H1 (cell line): Measurements from ENCODE around the gene PRPF6. TPM values are rescaled to one million over a fixed set of nuclear protein-coding genes. Genes with fewer than 3 reads are reported as not detected.

ENCODE experiments used
- MAX ChIP-seq: IDR thresholded peaks from 2 replicates; pipeline ENCODE4 v1.6.1; 2012; ENCODE audit warnings: inconsistent platforms
- SUZ12 ChIP-seq: fragments of 200-600 bp; sonication (generic); IDR thresholded peaks from 2 replicates; pipeline ENCODE4 v1.6.1; 2012; ENCODE audit warnings: mild to moderate bottlenecking, inconsistent platforms, low read length, moderate library complexity, mixed read lengths
- TEAD4 ChIP-seq: IDR thresholded peaks from 2 replicates; pipeline ENCODE4 v1.6.1; 2012; ENCODE audit warnings: low read depth, low read length, inconsistent platforms, mixed read lengths
- polyA plus RNA-seq, 7 experiments: library from polyadenylated mRNA; depleted of rRNA in 3 of 7; stranded (reverse) in 5 of 7; unstranded in 2 of 7; fragments of >200 nt in 5 of 7; fragments of 200-250 nt in 2 of 7; gene quantifications; 1 replicate in 5 of 7; 2 replicates in 1 of 7; 4 replicates in 1 of 7; pipeline versions ENCODE4 v1.2.1 to v1.2.3, GENCODE V29; 2011 to 2013; ENCODE audit warnings: missing spikeins in 2 of 7, mixed read lengths in 2 of 7
- total RNA-seq: library from RNA; stranded (reverse); fragmentation: NEBNext Ultra II Directional; extraction: Animal tissue kit (Norgen Biotek cat#: 25700); gene quantifications from 2 replicates; pipeline ENCODE4 v1.2.1, GENCODE V29; 2021

PRPF6 gene
- total and polyA plus RNA-seq, 2 of the 8 experiments (the other 6 are each of a cell fraction or from before 2014, with no cell fraction given) = 27.9 to 76.9 TPM

GRCh38 chr20:64006902-64007301 is 26.0 kb downstream of the PRPF6 start (continued):
- no peak for TF ChIP-seq TEAD4
- TF ChIP-seq SUZ12 = no peak
- no peak for TF ChIP-seq MAX
- TF ChIP-seq, all 59 proteins: peak for 0
